Lung (tissue), 12 donors: Measurements from ENCODE around the gene RBM38. TPM values are rescaled to one million over a fixed set of nuclear protein-coding genes. Genes with fewer than 3 reads are reported as not detected.

Experiments used
- ATAC-seq: fragments of 200-7000 bp; cut with Tn5 transposase; one replicate; pipeline ENCODE4 v1.9.1; 2020; ENCODE audit warnings: moderate number of reproducible peaks; ENCODE audit not compliant: insufficient read depth, low FRiP score
- DNase-seq, 3 donors: peaks; one replicate each; pipeline ENCODE4 v3.0.0-alpha.2; 2013 to 2017
- H3K27ac ChIP-seq, 2 donors: one replicate each; pipeline ENCODE4 v1.5.1; 2013; ENCODE audit warnings: mild to moderate bottlenecking in 2 of 2, moderate library complexity in 2 of 2, control low read depth in 1 of 2, inconsistent platforms in 1 of 2, low read depth in 1 of 2, low read length in 1 of 2
- H3K27me3 ChIP-seq, 3 donors: one replicate each; pipeline ENCODE4 v1.5.1; 2013; ENCODE audit warnings: low read length in 2 of 3; ENCODE audit not compliant: control insufficient read depth in 3 of 3, insufficient read depth in 3 of 3
- H3K36me3 ChIP-seq, 4 donors: one replicate each; pipeline ENCODE4 v1.5.1; 2013; ENCODE audit warnings: low read length in 4 of 4, mild to moderate bottlenecking in 1 of 4, moderate library complexity in 1 of 4; ENCODE audit not compliant: control insufficient read depth in 4 of 4, insufficient read depth in 4 of 4
- H3K4me1 ChIP-seq, 5 donors: one replicate each; pipeline ENCODE4 v1.5.1; 2013; ENCODE audit warnings: low read length in 5 of 5, mild to moderate bottlenecking in 2 of 5, moderate library complexity in 1 of 5; ENCODE audit not compliant: control insufficient read depth in 5 of 5, insufficient read depth in 5 of 5
- H3K4me3 ChIP-seq: one replicate; pipeline ENCODE4 v1.5.1; 2013; ENCODE audit warnings: mild to moderate bottlenecking, control low read depth, moderate library complexity
- H3K9ac ChIP-seq, 2 donors: one replicate each; pipeline ENCODE4 v1.5.1; 2013; ENCODE audit warnings: low read length in 2 of 2, control low read depth in 1 of 2; ENCODE audit not compliant: insufficient read depth in 1 of 2
- H3K9me3 ChIP-seq, 4 donors: one replicate each; pipeline ENCODE4 v1.5.1; 2013; ENCODE audit warnings: low read length in 3 of 4, mild to moderate bottlenecking in 1 of 4, moderate library complexity in 1 of 4; ENCODE audit not compliant: control insufficient read depth in 4 of 4, insufficient read depth in 3 of 4
- CTCF ChIP-seq: IDR thresholded peaks from 2 replicates; pipeline ENCODE4 v1.5.1; 2012; ENCODE audit warnings: mild to moderate bottlenecking; ENCODE audit errors: control extremely low read depth, extremely low read depth
- WGBS, 2 donors: extraction: QIAGEN DNeasy Blood & Tissue Kit; methylation state at CpG; one replicate each; pipeline ENCODE4 v1.1.7; 2013; 5-methylcytosine and 5-hydroxymethylcytosine counted together
- polyA plus RNA-seq, 2 donors: library from polyadenylated mRNA; stranded (reverse); fragments of 200-250 nt; gene quantifications; one replicate each; pipeline ENCODE4 v1.2.1, GENCODE V29; 2013
- total RNA-seq, 2 donors: library from RNA; depleted of rRNA in 1 of 2; stranded (reverse); fragments of >200 nt in 1 of 2; gene quantifications; one replicate each; pipeline ENCODE4 v1.2.1, GENCODE V29; 2014 to 2021
- donor health status: control.
- donor health status: control.
- donor health status: Bipolar disorder and iron deficiency.
- donor health status: healthy.
- donor health status: DM: yes; HTN: yes; CAD: no.

Gene RBM38
- total and polyA plus RNA-seq, 4 donors = 23.1 to 38.6 (median 30.9) TPM

DNA sequence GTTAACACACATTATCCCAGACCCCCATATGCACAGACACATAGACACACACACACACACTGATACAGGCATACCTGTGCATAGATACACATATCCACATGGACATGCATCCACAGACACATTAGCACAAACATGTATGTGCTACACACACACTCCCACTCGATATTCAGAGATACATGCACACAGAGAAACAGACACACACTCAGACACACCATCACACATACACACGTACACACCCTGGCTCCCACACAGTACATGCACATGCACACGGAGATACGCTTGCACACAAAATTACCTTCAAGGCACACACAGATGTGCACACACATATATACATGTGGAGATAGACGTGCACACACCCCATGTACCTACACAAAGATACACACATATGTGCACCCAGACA, 19.7 kb downstream of the RBM38 start:
- no peak overlapping the region for H3K9ac ChIP-seq
- peaks cover 0 to 5% (median 0%) of the 10 kb centered on the region in 5 donors for H3K4me1 ChIP-seq
- H3K27me3 ChIP-seq = no peaks in the 10 kb centered on the region
- peaks cover 0 to 5% (median 0%) of the 10 kb centered on the region in 4 donors for H3K9me3 ChIP-seq
- no peak for DNase-seq
- 91 to 96% methylated on average over 5 of the region's 5 CpGs for WGBS, 2 donors
- no peak overlapping the region for H3K4me3 ChIP-seq
- no peak overlapping the region for H3K27ac ChIP-seq
- ATAC-seq = no peak
- TF ChIP-seq CTCF = no peak
- H3K36me3 ChIP-seq = peaks cover 0 to 30% (median 7%) of the 10 kb centered on the region in 4 donors

DNA sequence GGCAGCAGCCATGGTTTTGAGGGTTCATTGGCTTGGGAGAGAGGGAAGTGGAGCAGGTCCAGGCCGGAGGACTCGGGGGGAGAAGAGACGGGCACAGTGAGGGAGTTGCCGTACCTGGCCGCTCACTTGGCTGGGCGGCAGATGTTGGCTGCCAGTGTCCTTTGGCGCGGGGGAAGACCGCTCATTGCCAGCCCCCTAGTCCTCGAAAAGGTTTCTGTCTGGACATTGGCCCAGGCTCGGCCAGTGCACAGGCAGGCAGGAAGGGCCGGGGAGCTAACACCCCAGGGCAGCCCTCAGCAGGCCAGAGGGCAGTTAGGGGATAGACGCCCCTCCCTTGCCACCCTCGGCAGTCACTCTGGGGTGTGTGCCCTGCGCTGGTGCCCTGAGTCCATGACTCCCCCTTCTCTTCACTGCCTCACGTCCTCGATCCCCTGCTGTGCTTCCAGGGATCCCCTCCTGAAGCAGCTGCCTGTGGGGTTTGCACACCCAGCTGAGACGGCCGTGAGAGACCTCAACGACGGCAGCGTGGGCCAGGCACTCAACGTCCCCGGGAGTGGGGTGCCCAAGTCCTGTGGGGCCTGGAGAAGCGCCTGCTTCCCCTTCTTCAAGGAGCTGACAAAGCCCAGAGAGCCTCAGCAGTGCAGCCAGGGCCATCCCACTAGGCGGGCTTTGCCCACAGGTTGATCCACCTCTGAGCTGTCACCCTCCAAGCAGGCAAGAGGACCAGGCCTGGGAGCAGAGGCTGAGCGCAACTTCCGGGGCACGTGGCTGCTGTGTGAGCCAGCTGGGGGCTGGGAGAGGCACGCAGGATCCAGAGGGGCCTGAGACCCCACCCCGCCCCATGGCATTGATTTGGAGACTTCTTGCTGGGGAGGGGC, 20.4 kb downstream of the RBM38 start:
- WGBS, 2 donors = 87 to 92% methylated on average over 31 of the region's 31 CpGs
- no peak for DNase-seq
- TF ChIP-seq CTCF = no peak

DNA sequence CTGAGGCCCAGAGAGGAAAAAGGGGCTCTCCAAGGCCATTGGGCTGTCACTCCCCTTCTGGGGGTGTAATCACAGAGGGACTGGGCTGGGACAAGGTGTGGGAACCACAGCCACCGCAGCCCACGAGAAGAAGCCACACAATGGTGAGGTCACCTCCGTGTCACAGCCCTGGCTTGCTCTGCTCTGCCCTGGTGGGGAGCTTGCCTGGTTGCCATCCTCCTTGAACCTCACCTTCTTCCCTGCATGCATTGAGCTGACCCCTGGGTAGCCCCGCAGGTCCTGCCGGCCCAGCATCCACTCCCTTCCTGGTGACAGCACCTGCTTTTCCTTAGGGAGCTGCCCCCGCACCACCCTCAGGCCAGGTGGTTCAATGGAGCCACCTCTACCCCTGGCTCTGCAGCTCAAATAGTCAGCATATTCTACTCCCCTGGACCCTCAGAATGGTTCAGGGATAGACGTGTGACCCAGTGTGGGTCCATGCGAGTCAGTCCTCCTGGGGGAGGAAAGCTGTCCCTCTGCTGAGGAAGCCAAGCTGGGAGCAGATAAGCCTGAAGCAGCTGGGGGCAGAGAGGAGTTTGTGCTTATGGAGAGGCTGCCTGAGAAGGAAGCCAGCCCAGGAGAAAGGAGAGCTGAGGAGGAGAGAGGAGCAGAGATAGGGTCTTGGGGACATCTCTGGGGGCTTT, 21.3 kb downstream of the RBM38 start:
- no peak for TF ChIP-seq CTCF
- Histone ChIP-seq H3K4me1 (peaks cover 0 to 5% (median 0%) of the 10 kb centered on the region in 5 donors), H3K9ac (no peak overlapping the region), H3K4me3 (no peak overlapping the region), H3K27ac (no peak overlapping the region), H3K36me3 (peaks cover 0 to 17% (median 6%) of the 10 kb centered on the region in 4 donors), H3K9me3 (peaks cover 0 to 2% (median 0%) of the 10 kb centered on the region in 4 donors), H3K27me3 (no peaks in the 10 kb centered on the region)
- WGBS, 2 donors = 83 to 89% methylated on average over 8 of the region's 8 CpGs
- DNase-seq (no peak), ATAC-seq (no peak)

More for the DNA sequence above, 20.4 kb downstream of the RBM38 start:
- H3K27me3 ChIP-seq = no peaks in the 10 kb centered on the region
- no peak overlapping the region for H3K4me3 ChIP-seq
- no peak for ATAC-seq
- H3K36me3 ChIP-seq = peaks cover 0 to 24% (median 7%) of the 10 kb centered on the region in 4 donors
- no peak overlapping the region for H3K9ac ChIP-seq
- H3K9me3 ChIP-seq = peaks cover 0 to 5% (median 0%) of the 10 kb centered on the region in 4 donors
- no peak overlapping the region for H3K27ac ChIP-seq
- peaks cover 0 to 5% (median 0%) of the 10 kb centered on the region in 5 donors for H3K4me1 ChIP-seq
